Uterus (tissue), 4 donors: ENCODE measurements around the gene IBTK. TPM values are rescaled to one million over a fixed set of nuclear protein-coding genes. Genes with fewer than 3 reads are reported as not detected.
"Not testable (repeated sequence)": the region's sequence is repeated elsewhere in the genome, so short reads cannot be mapped to it uniquely, and the experiment has no call there.

Experiments used
- DNase-seq, 2 donors: peaks; one replicate each; pipeline ENCODE4 v3.0.0-alpha.2; 2019 to 2020
- H3K27ac ChIP-seq, 2 donors: fragments of 200-600 bp; sonication (generic); 1 replicate in 1 of 2; 2 replicates in 1 of 2; pipeline ENCODE4 v1.5.1; 2016 to 2018
- H3K27me3 ChIP-seq, 2 donors: fragments of 200-600 bp; sonication (generic); one replicate each; pipeline ENCODE4 v1.5.1; 2018 to 2019; ENCODE audit warnings: control low read depth in 1 of 2
- H3K36me3 ChIP-seq, 2 donors: fragments of 200-600 bp; sonication (generic); one replicate each; pipeline ENCODE4 v1.5.1; 2019; ENCODE audit warnings: control low read depth in 1 of 2
- H3K4me1 ChIP-seq, 2 donors: fragments of 200-600 bp; sonication (generic); one replicate each; pipeline ENCODE4 v1.5.1; 2018 to 2019; ENCODE audit warnings: control low read depth in 1 of 2
- H3K4me3 ChIP-seq, 2 donors: fragments of 200-600 bp; sonication (generic); 1 replicate in 1 of 2; 2 replicates in 1 of 2; pipeline ENCODE4 v1.5.1; 2018 to 2019; ENCODE audit warnings: mild to moderate bottlenecking in 1 of 2
- H3K9me3 ChIP-seq, 2 donors: fragments of 200-600 bp; sonication (generic); one replicate each; pipeline ENCODE4 v1.5.1; 2019; ENCODE audit warnings: control low read depth in 1 of 2
- POLR2A ChIP-seq, 2 donors: fragments of 450-650 bp; IDR thresholded peaks; one replicate each; pipeline ENCODE4 v1.6.1; 2016; ENCODE audit warnings: antibody characterized with exemption in 2 of 2, mild to moderate bottlenecking in 1 of 2, moderate library complexity in 1 of 2
- intact Hi-C: fragments of 100-400 bp; cut with DNase I; formaldehyde crosslinking; loops from one replicate; pipeline ENCODE4 v1.15.1; 2023; ENCODE audit warnings: low total_unique reads
- total RNA-seq, 4 donors: library from RNA; depleted of rRNA in 3 of 4; stranded (reverse); fragments of >200 nt in 3 of 4; gene quantifications; one replicate each; pipeline versions ENCODE4 v1.1.0 to v1.2.4, GENCODE V29; 2014 to 2023
- TF ChIP-seq, protein P1 (sequence below), 4 experiments: fragments of 200-600 bp in 2 of 4; fragments of 450-650 bp in 2 of 4; sonication (generic) in 2 of 4; IDR thresholded peaks; one replicate each; pipeline ENCODE4 v1.5.1; 2016 to 2019; ENCODE audit warnings: antibody characterized with exemption in 4 of 4, mild to moderate bottlenecking in 2 of 4, moderate library complexity in 1 of 4
- donor health status: DM: yes; HTN: yes; CAD: no.

Gene IBTK, protein sequence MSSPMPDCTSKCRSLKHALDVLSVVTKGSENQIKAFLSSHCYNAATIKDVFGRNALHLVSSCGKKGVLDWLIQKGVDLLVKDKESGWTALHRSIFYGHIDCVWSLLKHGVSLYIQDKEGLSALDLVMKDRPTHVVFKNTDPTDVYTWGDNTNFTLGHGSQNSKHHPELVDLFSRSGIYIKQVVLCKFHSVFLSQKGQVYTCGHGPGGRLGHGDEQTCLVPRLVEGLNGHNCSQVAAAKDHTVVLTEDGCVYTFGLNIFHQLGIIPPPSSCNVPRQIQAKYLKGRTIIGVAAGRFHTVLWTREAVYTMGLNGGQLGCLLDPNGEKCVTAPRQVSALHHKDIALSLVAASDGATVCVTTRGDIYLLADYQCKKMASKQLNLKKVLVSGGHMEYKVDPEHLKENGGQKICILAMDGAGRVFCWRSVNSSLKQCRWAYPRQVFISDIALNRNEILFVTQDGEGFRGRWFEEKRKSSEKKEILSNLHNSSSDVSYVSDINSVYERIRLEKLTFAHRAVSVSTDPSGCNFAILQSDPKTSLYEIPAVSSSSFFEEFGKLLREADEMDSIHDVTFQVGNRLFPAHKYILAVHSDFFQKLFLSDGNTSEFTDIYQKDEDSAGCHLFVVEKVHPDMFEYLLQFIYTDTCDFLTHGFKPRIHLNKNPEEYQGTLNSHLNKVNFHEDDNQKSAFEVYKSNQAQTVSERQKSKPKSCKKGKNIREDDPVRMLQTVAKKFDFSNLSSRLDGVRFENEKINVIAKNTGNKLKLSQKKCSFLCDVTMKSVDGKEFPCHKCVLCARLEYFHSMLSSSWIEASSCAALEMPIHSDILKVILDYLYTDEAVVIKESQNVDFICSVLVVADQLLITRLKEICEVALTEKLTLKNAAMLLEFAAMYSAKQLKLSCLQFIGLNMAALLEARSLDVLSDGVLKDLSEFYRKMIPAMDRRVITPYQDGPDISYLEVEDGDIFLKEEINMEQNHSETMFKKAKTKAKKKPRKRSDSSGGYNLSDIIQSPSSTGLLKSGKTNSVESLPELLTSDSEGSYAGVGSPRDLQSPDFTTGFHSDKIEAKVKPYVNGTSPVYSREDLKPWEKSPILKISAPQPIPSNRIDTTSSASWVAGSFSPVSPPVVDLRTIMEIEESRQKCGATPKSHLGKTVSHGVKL (N-terminal part only)
- total RNA-seq, result 10 to 100 TPM; 17.7 to 82.6 (median 34.3) TPM

- TF ChIP-seq POLR2A (IDR thresholded peaks at IDR 0.05), result peak; percentile 54 to 58
- TF ChIP-seq, protein P1, sequence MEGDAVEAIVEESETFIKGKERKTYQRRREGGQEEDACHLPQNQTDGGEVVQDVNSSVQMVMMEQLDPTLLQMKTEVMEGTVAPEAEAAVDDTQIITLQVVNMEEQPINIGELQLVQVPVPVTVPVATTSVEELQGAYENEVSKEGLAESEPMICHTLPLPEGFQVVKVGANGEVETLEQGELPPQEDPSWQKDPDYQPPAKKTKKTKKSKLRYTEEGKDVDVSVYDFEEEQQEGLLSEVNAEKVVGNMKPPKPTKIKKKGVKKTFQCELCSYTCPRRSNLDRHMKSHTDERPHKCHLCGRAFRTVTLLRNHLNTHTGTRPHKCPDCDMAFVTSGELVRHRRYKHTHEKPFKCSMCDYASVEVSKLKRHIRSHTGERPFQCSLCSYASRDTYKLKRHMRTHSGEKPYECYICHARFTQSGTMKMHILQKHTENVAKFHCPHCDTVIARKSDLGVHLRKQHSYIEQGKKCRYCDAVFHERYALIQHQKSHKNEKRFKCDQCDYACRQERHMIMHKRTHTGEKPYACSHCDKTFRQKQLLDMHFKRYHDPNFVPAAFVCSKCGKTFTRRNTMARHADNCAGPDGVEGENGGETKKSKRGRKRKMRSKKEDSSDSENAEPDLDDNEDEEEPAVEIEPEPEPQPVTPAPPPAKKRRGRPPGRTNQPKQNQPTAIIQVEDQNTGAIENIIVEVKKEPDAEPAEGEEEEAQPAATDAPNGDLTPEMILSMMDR (IDR thresholded peaks at IDR 0.05), result no peak
- DNase-seq, result peak; percentile 94 to 97
- Histone ChIP-seq H3K27me3 (no peaks in the 10 kb centered on the region), H3K4me3 (peak within 1 kb of the TSS; percentile 73 to 82), H3K27ac (peak within 1 kb of the TSS; percentile 94), H3K4me1 (no peaks in the 10 kb centered on the region), H3K36me3 (no peaks in the 10 kb centered on the region), H3K9me3 (no peaks in the 10 kb centered on the region)
- intact Hi-C loops, result no loop called here
Measured at GRCh38 chr6:82247505-82248272, at the start of gene IBTK. Gene IBTK, minus strand, starts transcription at chr6:82247744. Its CDS starts 7,258 bp downstream, at chr6:82240486.

DNA sequence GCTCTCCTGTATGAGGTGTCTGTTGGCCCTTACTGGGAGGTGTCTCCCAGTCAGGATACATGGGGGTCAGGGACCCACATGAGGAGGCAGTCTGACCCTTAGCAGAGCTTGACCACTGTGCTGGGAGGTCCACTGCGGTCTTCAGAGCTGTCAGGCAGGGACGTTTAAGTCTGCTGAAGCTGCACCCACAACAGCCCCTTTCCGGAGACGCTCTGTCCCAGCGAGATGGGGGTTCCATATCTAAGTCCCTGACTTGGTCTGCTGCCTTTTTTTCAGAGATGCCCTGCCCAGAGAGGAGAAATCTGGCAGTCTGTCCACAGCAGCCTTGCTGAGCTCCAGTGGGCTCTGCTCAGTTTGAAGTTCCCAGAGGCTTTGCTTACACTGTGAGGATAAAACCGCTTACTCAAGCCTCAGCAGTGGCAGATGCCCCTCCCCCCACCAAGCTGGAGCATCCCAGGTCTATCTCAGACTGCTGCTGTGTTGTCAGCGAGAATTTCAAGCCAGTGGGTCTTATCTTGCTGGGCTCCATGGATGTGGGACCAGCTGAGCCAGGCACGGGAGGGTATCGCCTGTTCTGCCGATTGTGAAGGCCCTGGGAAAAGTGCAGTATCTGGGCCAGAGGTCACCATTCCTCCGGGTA is 36.3 kb upstream of the IBTK start:
- DNase-seq, result no peak
- TF ChIP-seq POLR2A (IDR thresholded peaks at IDR 0.05), result no peak
- TF ChIP-seq, protein P1 (IDR thresholded peaks at IDR 0.05), result no peak
- Histone ChIP-seq H3K27ac (no peak overlapping the region), H3K4me1 (no peaks in the 10 kb centered on the region), H3K9me3 (no peaks in the 10 kb centered on the region), H3K27me3 (no peaks in the 10 kb centered on the region), H3K4me3 (no peak overlapping the region), H3K36me3 (no peaks in the 10 kb centered on the region)
- intact Hi-C loops, result no loop called here

GRCh38 chr6:82281550-82281949 is 34.0 kb upstream of the IBTK start:
- H3K27ac ChIP-seq, H3K27me3 ChIP-seq, intact Hi-C loops, H3K4me1 ChIP-seq, H3K36me3 ChIP-seq, H3K9me3 ChIP-seq, H3K4me3 ChIP-seq, DNase-seq: not testable (repeated sequence)

GRCh38 chr6:82277686-82278085 is 30.1 kb upstream of the IBTK start:
- TF ChIP-seq, protein P1 (IDR thresholded peaks at IDR 0.05), result no peak
- TF ChIP-seq POLR2A (IDR thresholded peaks at IDR 0.05), result no peak
- intact Hi-C loops, result no loop called here
- Histone ChIP-seq H3K36me3 (no peaks in the 10 kb centered on the region), H3K27ac (no peak overlapping the region), H3K4me1 (no peaks in the 10 kb centered on the region), H3K4me3 (no peak overlapping the region), H3K9me3 (no peaks in the 10 kb centered on the region), H3K27me3 (no peaks in the 10 kb centered on the region)
- DNase-seq, result no peak
